Thyroid gland (tissue), 4 donors: ENCODE measurements around the gene SEC14L3.

Source experiments
- POLR2A ChIP-seq, 2 donors: fragments of 450-650 bp; IDR thresholded peaks; one replicate each; pipeline ENCODE4 v1.6.1; 2017; ENCODE audit warnings: antibody characterized with exemption in 2 of 2, mild to moderate bottlenecking in 2 of 2, moderate library complexity in 1 of 2
- TF ChIP-seq, protein P1 (sequence below), 6 experiments: fragments of 200-600 bp in 3 of 6; fragments of 450-650 bp in 3 of 6; sonication (generic) in 3 of 6; IDR thresholded peaks; one replicate each; pipeline ENCODE4 v1.5.1; 2016 to 2019; ENCODE audit warnings: antibody characterized with exemption in 6 of 6, mild to moderate bottlenecking in 2 of 6, inconsistent platforms in 1 of 6, moderate library complexity in 1 of 6

GRCh38 chr22:30447656-30448055, 24.2 kb downstream of the SEC14L3 start:
- TF ChIP-seq, protein P1, sequence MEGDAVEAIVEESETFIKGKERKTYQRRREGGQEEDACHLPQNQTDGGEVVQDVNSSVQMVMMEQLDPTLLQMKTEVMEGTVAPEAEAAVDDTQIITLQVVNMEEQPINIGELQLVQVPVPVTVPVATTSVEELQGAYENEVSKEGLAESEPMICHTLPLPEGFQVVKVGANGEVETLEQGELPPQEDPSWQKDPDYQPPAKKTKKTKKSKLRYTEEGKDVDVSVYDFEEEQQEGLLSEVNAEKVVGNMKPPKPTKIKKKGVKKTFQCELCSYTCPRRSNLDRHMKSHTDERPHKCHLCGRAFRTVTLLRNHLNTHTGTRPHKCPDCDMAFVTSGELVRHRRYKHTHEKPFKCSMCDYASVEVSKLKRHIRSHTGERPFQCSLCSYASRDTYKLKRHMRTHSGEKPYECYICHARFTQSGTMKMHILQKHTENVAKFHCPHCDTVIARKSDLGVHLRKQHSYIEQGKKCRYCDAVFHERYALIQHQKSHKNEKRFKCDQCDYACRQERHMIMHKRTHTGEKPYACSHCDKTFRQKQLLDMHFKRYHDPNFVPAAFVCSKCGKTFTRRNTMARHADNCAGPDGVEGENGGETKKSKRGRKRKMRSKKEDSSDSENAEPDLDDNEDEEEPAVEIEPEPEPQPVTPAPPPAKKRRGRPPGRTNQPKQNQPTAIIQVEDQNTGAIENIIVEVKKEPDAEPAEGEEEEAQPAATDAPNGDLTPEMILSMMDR (IDR thresholded peaks at IDR 0.05), result no peak
- TF ChIP-seq POLR2A (IDR thresholded peaks at IDR 0.05), result no peak
